Measurements from ENCODE around the gene AKAP6.

The AKAP6 gene

DNA sequence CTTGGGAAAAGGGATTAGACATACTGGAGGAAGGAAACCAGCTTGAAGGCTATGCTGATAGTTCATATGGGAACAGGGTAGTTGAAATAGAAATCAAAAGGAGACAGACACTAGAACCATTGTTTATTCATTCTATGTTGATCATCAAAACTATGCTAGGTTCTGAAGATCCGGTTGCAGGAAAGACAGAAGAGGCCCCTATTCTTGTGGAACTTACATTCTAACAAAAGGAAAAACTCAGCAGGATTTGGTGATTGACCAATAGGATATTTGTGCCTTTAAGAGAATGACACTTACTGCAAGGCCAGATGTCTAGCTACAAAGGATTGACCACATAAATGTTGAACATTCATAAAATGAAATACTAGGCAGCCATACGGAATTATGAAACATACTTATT is 179.2 kb downstream of the AKAP6 start:
- no peak for DNase-seq (ENCODE audit: low read depth)
- in situ Hi-C loops (cut with HindIII; ENCODE audit: low sequenced_read_pairs): no loop called here
- no peak overlapping the region for H3K4me3 ChIP-seq (ENCODE audit: low read depth, low read length)
- TF ChIP-seq, protein P1, sequence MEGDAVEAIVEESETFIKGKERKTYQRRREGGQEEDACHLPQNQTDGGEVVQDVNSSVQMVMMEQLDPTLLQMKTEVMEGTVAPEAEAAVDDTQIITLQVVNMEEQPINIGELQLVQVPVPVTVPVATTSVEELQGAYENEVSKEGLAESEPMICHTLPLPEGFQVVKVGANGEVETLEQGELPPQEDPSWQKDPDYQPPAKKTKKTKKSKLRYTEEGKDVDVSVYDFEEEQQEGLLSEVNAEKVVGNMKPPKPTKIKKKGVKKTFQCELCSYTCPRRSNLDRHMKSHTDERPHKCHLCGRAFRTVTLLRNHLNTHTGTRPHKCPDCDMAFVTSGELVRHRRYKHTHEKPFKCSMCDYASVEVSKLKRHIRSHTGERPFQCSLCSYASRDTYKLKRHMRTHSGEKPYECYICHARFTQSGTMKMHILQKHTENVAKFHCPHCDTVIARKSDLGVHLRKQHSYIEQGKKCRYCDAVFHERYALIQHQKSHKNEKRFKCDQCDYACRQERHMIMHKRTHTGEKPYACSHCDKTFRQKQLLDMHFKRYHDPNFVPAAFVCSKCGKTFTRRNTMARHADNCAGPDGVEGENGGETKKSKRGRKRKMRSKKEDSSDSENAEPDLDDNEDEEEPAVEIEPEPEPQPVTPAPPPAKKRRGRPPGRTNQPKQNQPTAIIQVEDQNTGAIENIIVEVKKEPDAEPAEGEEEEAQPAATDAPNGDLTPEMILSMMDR (IDR thresholded peaks at IDR 0.05; ENCODE audit: low read depth, low read length, missing control alignments): no peak

DNA sequence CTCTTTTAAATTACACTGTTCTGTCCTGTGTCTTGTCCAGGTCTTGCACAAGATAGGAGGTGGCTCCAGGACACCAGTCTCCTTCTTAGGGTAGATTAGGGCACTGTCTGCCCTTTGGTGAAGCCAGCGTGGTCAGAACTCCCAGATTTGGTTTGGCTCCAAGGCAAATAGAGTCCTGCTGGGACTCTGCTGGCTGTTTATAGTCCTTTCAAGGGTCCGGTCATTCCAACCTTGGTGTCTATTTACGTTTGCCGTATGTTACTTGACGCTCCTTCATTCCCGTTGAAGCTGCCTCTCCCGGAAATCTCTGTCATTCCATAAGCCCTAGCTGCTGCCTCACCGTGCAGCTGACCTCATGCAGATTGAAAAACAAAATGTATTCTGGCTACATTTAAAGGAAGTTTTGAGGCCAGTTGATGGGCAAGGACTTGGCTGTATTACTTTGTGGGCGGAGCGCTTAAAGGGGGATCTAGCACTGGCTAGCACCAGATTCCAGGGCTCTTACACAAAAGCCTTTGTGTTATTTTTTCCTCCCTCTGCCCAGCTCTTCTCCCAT is 180.6 kb downstream of the AKAP6 start:
- in situ Hi-C loops (cut with HindIII; ENCODE audit: low sequenced_read_pairs): no loop called here
- DNase-seq (ENCODE audit: low read depth): peak; percentile 95
- H3K4me3 ChIP-seq (ENCODE audit: low read depth, low read length): no peak overlapping the region
- TF ChIP-seq, protein P1 (IDR thresholded peaks at IDR 0.05; ENCODE audit: low read depth, low read length, missing control alignments): no peak

DNA sequence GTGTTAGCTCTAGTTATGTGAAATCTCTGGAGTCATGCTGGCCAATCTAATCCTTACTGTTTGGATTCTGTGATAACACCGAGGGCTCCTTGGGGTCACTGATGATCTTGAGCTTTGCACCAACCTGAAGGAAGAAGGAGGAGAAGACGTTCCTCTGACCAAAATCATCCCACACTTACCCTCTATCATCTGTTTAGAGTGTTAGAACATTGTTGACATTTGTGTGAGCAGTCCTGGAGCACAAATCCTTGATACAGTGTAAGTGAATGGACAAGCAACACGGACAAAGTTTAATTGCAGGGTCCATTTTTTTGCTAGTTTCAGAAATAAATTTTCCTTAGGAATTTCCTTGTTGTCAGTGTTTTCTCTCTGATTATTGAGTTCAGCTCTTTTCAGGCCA is 181.7 kb downstream of the AKAP6 start:
- H3K4me3 ChIP-seq (ENCODE audit: low read depth, low read length): no peak overlapping the region
- in situ Hi-C loops (cut with HindIII; ENCODE audit: low sequenced_read_pairs): no loop called here
- TF ChIP-seq, protein P1 (IDR thresholded peaks at IDR 0.05; ENCODE audit: low read depth, low read length, missing control alignments): no peak
- DNase-seq (ENCODE audit: low read depth): no peak

DNA sequence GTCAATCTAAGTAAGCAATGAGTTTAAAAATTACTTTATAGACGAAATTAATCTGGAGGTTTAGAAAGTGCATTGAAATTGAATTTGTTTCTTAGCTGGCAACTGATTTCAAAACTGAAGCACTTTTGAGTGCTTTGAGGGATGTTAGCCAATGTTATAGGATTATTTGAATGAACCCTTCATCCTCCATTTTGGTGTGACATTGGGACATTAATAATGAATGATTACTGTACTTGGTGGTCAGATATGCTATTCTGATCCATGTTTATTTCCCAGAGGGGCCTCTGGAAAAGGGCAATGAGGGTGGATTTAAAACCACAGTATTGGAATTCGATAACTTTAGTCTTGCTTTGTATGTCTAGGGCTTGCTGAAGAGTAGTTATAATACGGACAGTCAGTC is 183.2 kb downstream of the AKAP6 start:
- no peak overlapping the region for H3K4me3 ChIP-seq (ENCODE audit: low read depth, low read length)
- TF ChIP-seq, protein P1 (IDR thresholded peaks at IDR 0.05; ENCODE audit: low read depth, low read length, missing control alignments): no peak
- in situ Hi-C loops (cut with HindIII; ENCODE audit: low sequenced_read_pairs): no loop called here
- no peak for DNase-seq (ENCODE audit: low read depth)

DNA sequence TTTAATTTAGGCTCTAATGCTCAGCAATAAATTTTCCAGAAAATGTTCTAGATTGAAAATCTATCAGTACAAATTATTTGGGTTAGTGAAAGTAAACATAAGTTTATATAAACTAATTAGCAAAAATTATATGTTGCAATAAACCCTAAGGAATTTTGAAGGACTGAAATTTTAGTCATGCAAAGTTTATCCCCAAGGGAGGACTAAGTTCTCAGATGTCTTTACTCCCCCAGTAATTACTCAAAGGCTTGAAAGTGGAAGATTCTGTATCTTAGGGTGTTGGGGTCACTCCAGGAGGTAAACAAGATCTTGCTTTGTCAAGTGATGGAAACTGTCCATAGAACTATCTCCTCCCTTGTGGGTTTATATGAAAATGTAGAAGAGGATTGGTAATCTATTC is 183.7 kb downstream of the AKAP6 start:
- in situ Hi-C loops (cut with HindIII; ENCODE audit: low sequenced_read_pairs): no loop called here
- TF ChIP-seq, protein P1 (IDR thresholded peaks at IDR 0.05; ENCODE audit: low read depth, low read length, missing control alignments): no peak
- DNase-seq (ENCODE audit: low read depth): no peak
- no peak overlapping the region for H3K4me3 ChIP-seq (ENCODE audit: low read depth, low read length)

DNA sequence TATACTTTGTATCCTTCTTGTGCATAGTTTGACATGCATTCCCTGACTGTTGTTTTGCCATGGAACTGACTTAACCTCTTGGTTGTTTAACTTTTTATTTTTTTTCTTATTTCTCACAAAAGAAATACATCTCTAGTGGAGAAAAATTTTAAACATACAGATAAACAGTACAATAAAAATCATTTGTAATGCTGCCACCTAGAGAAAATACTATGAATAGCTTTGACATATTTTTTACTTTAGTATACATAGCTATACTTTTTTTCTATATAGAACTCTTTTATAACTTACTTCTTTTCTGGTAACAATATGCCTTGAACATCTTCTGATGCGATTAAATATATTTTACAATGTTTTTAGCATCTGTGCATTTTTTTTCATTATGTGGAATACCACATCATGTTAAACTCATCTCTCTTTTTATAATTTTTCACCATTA is 184.5 kb downstream of the AKAP6 start:
- TF ChIP-seq, protein P1 (IDR thresholded peaks at IDR 0.05; ENCODE audit: low read depth, low read length, missing control alignments): no peak
- in situ Hi-C loops (cut with HindIII; ENCODE audit: low sequenced_read_pairs): no loop called here
- H3K4me3 ChIP-seq (ENCODE audit: low read depth, low read length): no peak overlapping the region
- DNase-seq (ENCODE audit: low read depth): no peak
